Right lobe of liver (tissue), 6 donors: ENCODE measurements around the gene AKAIN1. TPM values are rescaled to one million over a fixed set of nuclear protein-coding genes. Genes with fewer than 3 reads are reported as not detected.

ENCODE experiments used
- ATAC-seq, 4 donors: fragments of 200-7000 bp; cut with Tn5 transposase; one replicate each; pipeline ENCODE4 v1.9.1; 2020; ENCODE audit warnings: mild to moderate bottlenecking in 4 of 4, moderate library complexity in 4 of 4
- DNase-seq, 3 donors: peaks; one replicate each; pipeline ENCODE4 v3.0.0-alpha.2; 2020
- H3K27ac ChIP-seq, 3 donors: fragments of 200-600 bp; one replicate each; pipeline ENCODE4 v1.8.0; 2022
- H3K27me3 ChIP-seq, 2 donors: fragments of 200-600 bp; one replicate each; pipeline ENCODE4 v1.8.0; 2022
- H3K36me3 ChIP-seq, 4 donors: fragments of 200-600 bp; sonication (generic) in 1 of 4; one replicate each; pipeline versions ENCODE4 v1.5.1 to v1.8.0; 2017 to 2022; ENCODE audit warnings: control low read depth in 1 of 4
- H3K4me1 ChIP-seq, 4 donors: fragments of 200-600 bp; sonication (generic) in 1 of 4; one replicate each; pipeline versions ENCODE4 v1.5.1 to v1.8.0; 2017 to 2022; ENCODE audit warnings: control low read depth in 1 of 4
- H3K4me3 ChIP-seq, 3 donors: fragments of 200-600 bp; one replicate each; pipeline ENCODE4 v1.8.0; 2022
- H3K9me3 ChIP-seq, 4 donors: fragments of 200-600 bp; sonication (generic) in 1 of 4; one replicate each; pipeline versions ENCODE4 v1.5.1 to v1.8.0; 2017 to 2022; ENCODE audit warnings: control low read depth in 1 of 4
- POLR2A ChIP-seq: fragments of 450-650 bp; IDR thresholded peaks from one replicate; pipeline ENCODE4 v1.6.1; 2017; ENCODE audit warnings: antibody characterized with exemption, mild to moderate bottlenecking
- WGBS: methylation state at CpG from one replicate; pipeline ENCODE4 v1.1.6; 2018; ENCODE audit warnings: low coverage, low lambda C conversion rate; ENCODE audit not compliant: insufficient coverage; ENCODE audit errors: missing lambda C conversion rate; 5-methylcytosine and 5-hydroxymethylcytosine counted together
- intact Hi-C, 2 donors: fragments of 100-400 bp; cut with DNase I; formaldehyde crosslinking; loops; one replicate each; pipeline versions ENCODE4 v1.11.2 to v1.14.1; 2022
- total RNA-seq, 6 experiments: library from RNA; depleted of rRNA in 2 of 6; stranded (reverse); fragments of >200 nt in 2 of 6; fragmentation: NEBNext Ultra II Directional in 3 of 6; extraction: Animal tissue kit (Norgen Biotek cat#: 25700) in 3 of 6; gene quantifications; one replicate each; pipeline versions ENCODE4 v1.1.0 to v1.2.4, GENCODE V29; 2016 to 2023
- TF ChIP-seq, protein P1 (sequence below), 4 donors: fragments of 200-600 bp in 3 of 4; fragments of 450-650 bp in 1 of 4; IDR thresholded peaks; one replicate each; pipeline versions ENCODE4 v1.5.1 to v1.8.0; 2016 to 2022; ENCODE audit warnings: antibody characterized with exemption in 4 of 4, mild to moderate bottlenecking in 2 of 4
- donor health status: DM: no; HTN: yes; CAD: no.
- donor health status: DM: no; HTN: no; CAD: no.
- donor health status: DM: no; HTN: no; CAD: no.
- donor health status: DM: no; HTN: yes; CAD: no.
- donor health status: DM: no; HTN: yes; CAD: no.

Gene AKAIN1
- total RNA-seq, 6 experiments from 2014 or later: 0.99 TPM; not detected in 5

DNA sequence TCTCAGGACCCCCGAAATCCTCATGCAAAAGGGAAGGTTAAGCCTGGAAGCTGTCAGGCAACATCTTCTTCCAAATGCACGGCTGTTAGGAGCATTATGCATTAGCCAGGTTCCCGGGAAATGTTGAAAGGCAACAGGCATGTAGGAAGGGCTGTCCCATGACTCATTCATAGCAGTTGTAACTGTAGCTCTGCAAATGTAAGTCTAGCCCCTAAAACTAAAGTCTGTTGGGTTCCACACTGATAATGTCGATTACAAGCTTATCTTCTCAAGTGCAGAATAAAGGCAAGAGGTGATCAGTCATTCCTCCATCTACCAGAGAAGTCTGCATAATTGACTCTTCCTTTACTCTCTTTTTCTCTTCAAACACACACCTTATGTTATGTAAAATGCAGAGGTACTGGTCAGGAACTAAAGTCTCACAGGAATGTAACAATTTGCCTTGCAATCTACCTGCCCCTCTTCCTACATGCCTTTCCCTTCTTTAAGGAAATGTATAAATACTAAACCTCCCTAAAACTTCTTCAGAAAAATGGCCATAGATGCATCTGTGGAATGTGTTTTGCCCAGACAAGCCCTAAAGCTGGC is 99.8 kb downstream of the AKAIN1 start:
- TF ChIP-seq, protein P1, sequence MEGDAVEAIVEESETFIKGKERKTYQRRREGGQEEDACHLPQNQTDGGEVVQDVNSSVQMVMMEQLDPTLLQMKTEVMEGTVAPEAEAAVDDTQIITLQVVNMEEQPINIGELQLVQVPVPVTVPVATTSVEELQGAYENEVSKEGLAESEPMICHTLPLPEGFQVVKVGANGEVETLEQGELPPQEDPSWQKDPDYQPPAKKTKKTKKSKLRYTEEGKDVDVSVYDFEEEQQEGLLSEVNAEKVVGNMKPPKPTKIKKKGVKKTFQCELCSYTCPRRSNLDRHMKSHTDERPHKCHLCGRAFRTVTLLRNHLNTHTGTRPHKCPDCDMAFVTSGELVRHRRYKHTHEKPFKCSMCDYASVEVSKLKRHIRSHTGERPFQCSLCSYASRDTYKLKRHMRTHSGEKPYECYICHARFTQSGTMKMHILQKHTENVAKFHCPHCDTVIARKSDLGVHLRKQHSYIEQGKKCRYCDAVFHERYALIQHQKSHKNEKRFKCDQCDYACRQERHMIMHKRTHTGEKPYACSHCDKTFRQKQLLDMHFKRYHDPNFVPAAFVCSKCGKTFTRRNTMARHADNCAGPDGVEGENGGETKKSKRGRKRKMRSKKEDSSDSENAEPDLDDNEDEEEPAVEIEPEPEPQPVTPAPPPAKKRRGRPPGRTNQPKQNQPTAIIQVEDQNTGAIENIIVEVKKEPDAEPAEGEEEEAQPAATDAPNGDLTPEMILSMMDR (IDR thresholded peaks at IDR 0.05): no peak
- TF ChIP-seq POLR2A: no peak
- intact Hi-C loops: no loop called here
- Histone ChIP-seq H3K4me1 (no peaks in the 10 kb centered on the region), H3K27me3 (no peaks in the 10 kb centered on the region), H3K36me3 (no peaks in the 10 kb centered on the region), H3K4me3 (no peak overlapping the region), H3K9me3 (no peaks in the 10 kb centered on the region), H3K27ac (no peak overlapping the region)
- DNase-seq (no peak), ATAC-seq (no peak)
- WGBS: 48% methylated on average over 4 of the region's 4 CpGs

DNA sequence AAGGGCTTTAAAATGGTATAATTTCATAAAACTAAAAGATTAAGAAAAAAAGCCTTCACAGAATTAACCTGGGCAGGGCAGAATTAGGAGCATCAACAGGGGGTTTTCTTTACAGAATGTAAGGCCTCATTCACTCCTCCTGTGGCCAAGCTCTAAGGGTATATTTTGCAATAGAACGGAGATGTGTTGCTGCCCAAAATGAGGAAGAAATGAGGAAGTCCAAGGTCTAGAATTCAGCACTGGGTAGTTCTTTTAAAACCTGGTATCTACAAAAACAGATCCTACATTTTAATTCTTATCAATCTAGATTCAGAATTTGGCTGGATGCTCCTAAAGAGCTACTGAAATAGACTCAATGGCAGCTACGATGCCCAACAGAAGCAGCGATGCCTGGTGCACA is 101.8 kb downstream of the AKAIN1 start:
- Histone ChIP-seq H3K4me3 (no peak overlapping the region), H3K27ac (no peak overlapping the region), H3K9me3 (no peaks in the 10 kb centered on the region), H3K27me3 (no peaks in the 10 kb centered on the region), H3K36me3 (no peaks in the 10 kb centered on the region), H3K4me1 (no peaks in the 10 kb centered on the region)
- ATAC-seq: no peak
- intact Hi-C loops: no loop called here
- WGBS: 55% methylated on average over 3 of the region's 3 CpGs
- TF ChIP-seq, protein P1 (IDR thresholded peaks at IDR 0.05): no peak
- TF ChIP-seq POLR2A: no peak
- no peak for DNase-seq

DNA sequence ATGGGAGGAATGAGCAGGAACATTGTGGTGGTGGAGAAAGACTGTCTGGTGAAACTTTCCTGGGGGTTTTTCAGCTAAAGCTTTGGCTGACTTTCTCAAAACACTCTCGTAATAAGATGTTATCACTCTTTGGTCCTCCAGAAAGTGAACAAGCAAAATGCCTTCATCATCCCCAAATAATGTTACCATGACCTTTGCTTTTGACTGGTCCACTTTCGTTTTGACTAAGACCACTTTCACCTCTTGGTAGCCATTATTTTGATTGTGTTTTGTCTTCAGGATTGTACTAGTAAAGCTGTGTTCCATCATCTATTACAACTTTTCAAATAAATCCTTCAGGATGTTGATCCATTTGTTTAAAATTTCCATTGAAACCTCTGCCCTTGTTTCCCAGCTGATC is 103.2 kb downstream of the AKAIN1 start:
- WGBS: 16% methylated on average over 2 of the region's 2 CpGs
- TF ChIP-seq, protein P1 (IDR thresholded peaks at IDR 0.05): no peak
- TF ChIP-seq POLR2A: no peak
- Histone ChIP-seq H3K4me1 (no peaks in the 10 kb centered on the region), H3K27me3 (no peaks in the 10 kb centered on the region), H3K4me3 (no peak overlapping the region), H3K27ac (no peak overlapping the region), H3K36me3 (no peaks in the 10 kb centered on the region), H3K9me3 (no peaks in the 10 kb centered on the region)
- intact Hi-C loops: no loop called here
- ATAC-seq: no peak
- no peak for DNase-seq

Other genes starting within 250 kb of the AKAIN1 start
- gene ZBTB14, start 98.5 kb upstream of the AKAIN1 start, total RNA-seq: 1 to 10 TPM; 4.3 to 7.2 (median 5.9) TPM